IMR-90 (cell line): ENCODE data around the gene PITPNC1. TPM values are rescaled to one million over a fixed set of nuclear protein-coding genes. Genes with fewer than 3 reads are reported as not detected.

Source experiments
- MXI1 ChIP-seq: IDR thresholded peaks from 2 replicates; pipeline ENCODE4 v1.6.1; 2012; ENCODE audit warnings: low read depth, mild to moderate bottlenecking, low read length, moderate library complexity, borderline replicate concordance
- polyA plus RNA-seq, 3 experiments: library from polyadenylated mRNA; depleted of rRNA; stranded (reverse); fragments of >200 nt; gene quantifications; 2 replicates each; pipeline ENCODE4 v1.2.3, GENCODE V29; 2012; ENCODE audit warnings: low replicate concordance in 1 of 3
- total RNA-seq: library from RNA; depleted of rRNA; stranded (reverse); fragments of >200 nt; gene quantifications from 2 replicates; pipeline ENCODE4 v1.2.3, GENCODE V29; 2012
- TF ChIP-seq, protein P1 (sequence below): conservative IDR thresholded peaks from 2 replicates; pipeline ENCODE4 v1.5.1; 2012; ENCODE audit warnings: mild to moderate bottlenecking, low read depth, low read length, improper control_type of control experiment

PITPNC1 gene
- total and polyA plus RNA-seq, 2 of the 4 experiments (the other 2 are of a cell fraction), result 4.1 TPM

DNA sequence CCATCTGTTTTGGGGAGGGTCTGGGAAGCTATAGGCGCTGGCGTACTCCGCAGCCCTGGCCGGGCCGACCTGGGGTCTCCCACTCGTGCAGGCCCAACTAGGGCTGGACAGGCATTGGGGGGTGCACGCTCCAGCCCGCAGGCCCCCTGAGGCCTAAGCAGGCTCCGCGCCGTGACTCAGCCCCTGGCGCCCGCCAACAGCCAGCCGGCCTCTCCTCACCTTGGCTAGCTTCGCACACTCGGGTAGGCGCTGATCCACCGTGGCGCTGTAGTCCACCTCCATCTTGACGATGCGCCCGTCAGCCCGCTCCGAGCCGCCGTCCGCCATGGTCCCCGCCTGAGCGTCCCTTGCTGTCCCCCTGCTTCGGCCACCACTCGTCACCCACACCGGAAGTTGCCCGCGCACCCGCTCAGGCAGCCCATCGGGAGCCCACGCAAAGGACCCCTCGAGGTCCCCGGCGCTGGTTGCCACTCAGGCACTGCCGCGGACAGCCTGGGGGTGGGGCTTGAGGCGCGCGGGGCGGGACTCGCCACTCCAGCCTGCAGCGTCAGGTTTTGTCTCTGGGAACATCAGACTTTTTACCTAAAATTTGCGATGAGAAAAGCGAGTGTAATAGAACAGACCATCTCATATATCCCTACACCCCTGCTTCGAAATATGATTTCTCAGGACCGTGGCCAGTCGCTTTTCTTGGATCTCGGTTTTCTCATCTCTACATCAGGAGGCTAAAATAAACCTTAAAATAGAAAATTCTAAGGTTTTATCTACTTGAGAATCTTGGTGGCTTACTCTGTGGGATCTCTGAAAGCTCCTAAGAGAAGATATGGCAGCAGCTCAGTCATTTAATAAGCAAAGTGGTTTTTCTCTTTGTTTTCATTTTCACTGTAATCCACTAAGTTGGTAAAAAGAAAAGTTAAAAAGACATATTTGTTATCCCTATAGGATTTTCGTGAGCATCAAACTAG, 10.6 kb upstream of the PITPNC1 start, which contains the start of gene PSMD12 (continued):
- TF ChIP-seq, protein P1, sequence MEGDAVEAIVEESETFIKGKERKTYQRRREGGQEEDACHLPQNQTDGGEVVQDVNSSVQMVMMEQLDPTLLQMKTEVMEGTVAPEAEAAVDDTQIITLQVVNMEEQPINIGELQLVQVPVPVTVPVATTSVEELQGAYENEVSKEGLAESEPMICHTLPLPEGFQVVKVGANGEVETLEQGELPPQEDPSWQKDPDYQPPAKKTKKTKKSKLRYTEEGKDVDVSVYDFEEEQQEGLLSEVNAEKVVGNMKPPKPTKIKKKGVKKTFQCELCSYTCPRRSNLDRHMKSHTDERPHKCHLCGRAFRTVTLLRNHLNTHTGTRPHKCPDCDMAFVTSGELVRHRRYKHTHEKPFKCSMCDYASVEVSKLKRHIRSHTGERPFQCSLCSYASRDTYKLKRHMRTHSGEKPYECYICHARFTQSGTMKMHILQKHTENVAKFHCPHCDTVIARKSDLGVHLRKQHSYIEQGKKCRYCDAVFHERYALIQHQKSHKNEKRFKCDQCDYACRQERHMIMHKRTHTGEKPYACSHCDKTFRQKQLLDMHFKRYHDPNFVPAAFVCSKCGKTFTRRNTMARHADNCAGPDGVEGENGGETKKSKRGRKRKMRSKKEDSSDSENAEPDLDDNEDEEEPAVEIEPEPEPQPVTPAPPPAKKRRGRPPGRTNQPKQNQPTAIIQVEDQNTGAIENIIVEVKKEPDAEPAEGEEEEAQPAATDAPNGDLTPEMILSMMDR, result no peak
- no peak; the same call in 1 of the 2 replicates for TF ChIP-seq MXI1
